Measurements from ENCODE around the gene MAP3K10. TPM values are rescaled to one million over a fixed set of nuclear protein-coding genes. Genes with fewer than 3 reads are reported as not detected.

The MAP3K10 gene
- total and polyA plus RNA-seq, 9 of the 15 experiments (the other 6 are each of a cell fraction or from before 2014, with no cell fraction given) = 0.01 to 8.0 (median 2.7) TPM; not detected in 1

DNA sequence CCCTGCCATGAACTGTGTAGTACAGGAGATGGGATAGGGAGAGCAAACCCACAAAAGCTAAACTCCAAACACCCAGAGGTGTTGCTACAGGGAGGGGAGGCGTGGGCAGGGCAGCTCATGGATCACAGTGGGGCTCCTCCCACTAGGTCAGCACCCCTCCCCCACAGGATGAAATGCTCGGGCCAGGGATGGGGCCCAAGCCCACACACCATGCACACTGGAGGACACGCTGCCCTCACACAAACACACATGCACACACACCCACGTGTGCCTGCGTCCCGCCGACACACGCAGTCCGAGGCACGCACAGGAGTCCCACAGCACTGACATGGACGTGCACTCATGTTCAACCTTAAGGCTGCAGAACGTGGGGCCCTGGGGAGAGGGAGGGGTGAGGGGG, 41.3 kb downstream of the MAP3K10 start (continued):
- TF ChIP-seq ZNF280B (CRISPR knock-in tag; IDR thresholded peaks at IDR 0.05) (no peak), PCBP2 (IDR thresholded peaks at IDR 0.05; ENCODE audit: low read depth, low read length, poor library complexity, severe bottlenecking) (no peak), HDAC1 (IDR thresholded peaks at IDR 0.05) (peak in 1 of 2 experiments; percentile 55; a peak in 1 of 4 replicates), ETV1 (tag; conservative IDR thresholded peaks at IDR 0.05; ENCODE audit: low read depth) (peak; percentile 51; the same call in 1 of the 2 replicates), C11orf30 (IDR thresholded peaks at IDR 0.05; ENCODE audit: low read depth) (no peak), SAFB (IDR thresholded peaks at IDR 0.05; ENCODE audit: borderline replicate concordance, low read depth, low read length) (no peak), CHD2 (IDR thresholded peaks at IDR 0.05; ENCODE audit: low read depth, low read length) (peak; percentile 37; the same call in 1 of the 2 replicates), SP1 (CRISPR knock-in tag; IDR thresholded peaks at IDR 0.05) (no peak), ZNF584 (CRISPR knock-in tag; IDR thresholded peaks at IDR 0.05; ENCODE audit: low read depth) (no peak), MAFK (IDR thresholded peaks at IDR 0.05; ENCODE audit: low read length) (no peak), ZNF696 (CRISPR knock-in tag; conservative IDR thresholded peaks at IDR 0.05) (no peak), DPF2 (IDR thresholded peaks at IDR 0.05) (peak; percentile 26; the same call in 1 of the 2 replicates), PKNOX1 (IDR thresholded peaks at IDR 0.05) (no peak), MNT (conservative IDR thresholded peaks at IDR 0.05) (peak; percentile 54 to 60), MAX (CRISPR knock-in tag; IDR thresholded peaks at IDR 0.05) (peak; percentile 76), ZEB2 (IDR thresholded peaks at IDR 0.05) (no peak), ZBTB7A (IDR thresholded peaks at IDR 0.05; ENCODE audit: borderline replicate concordance, control insufficient read depth, low read depth, low read length) (0 out of 2 replicates have a peak, but pooled peaks have one; percentile 8), POLR2A (conservative IDR thresholded peaks at IDR 0.05) (0 out of 2 replicates have a peak, but pooled peaks have one; percentile 10)
- TF ChIP-seq, protein P1, sequence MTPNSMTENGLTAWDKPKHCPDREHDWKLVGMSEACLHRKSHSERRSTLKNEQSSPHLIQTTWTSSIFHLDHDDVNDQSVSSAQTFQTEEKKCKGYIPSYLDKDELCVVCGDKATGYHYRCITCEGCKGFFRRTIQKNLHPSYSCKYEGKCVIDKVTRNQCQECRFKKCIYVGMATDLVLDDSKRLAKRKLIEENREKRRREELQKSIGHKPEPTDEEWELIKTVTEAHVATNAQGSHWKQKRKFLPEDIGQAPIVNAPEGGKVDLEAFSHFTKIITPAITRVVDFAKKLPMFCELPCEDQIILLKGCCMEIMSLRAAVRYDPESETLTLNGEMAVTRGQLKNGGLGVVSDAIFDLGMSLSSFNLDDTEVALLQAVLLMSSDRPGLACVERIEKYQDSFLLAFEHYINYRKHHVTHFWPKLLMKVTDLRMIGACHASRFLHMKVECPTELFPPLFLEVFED (CRISPR knock-in tag; conservative IDR thresholded peaks at IDR 0.05) = 0 out of 2 replicates have a peak, but pooled peaks have one; percentile 18
- TF ChIP-seq, protein P2, sequence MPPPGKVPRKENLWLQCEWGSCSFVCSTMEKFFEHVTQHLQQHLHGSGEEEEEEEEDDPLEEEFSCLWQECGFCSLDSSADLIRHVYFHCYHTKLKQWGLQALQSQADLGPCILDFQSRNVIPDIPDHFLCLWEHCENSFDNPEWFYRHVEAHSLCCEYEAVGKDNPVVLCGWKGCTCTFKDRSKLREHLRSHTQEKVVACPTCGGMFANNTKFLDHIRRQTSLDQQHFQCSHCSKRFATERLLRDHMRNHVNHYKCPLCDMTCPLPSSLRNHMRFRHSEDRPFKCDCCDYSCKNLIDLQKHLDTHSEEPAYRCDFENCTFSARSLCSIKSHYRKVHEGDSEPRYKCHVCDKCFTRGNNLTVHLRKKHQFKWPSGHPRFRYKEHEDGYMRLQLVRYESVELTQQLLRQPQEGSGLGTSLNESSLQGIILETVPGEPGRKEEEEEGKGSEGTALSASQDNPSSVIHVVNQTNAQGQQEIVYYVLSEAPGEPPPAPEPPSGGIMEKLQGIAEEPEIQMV (tag; conservative IDR thresholded peaks at IDR 0.05; ENCODE audit: low read depth) = no peak
- TF ChIP-seq, protein P3, sequence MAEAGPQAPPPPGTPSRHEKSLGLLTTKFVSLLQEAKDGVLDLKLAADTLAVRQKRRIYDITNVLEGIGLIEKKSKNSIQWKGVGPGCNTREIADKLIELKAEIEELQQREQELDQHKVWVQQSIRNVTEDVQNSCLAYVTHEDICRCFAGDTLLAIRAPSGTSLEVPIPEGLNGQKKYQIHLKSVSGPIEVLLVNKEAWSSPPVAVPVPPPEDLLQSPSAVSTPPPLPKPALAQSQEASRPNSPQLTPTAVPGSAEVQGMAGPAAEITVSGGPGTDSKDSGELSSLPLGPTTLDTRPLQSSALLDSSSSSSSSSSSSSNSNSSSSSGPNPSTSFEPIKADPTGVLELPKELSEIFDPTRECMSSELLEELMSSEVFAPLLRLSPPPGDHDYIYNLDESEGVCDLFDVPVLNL (CRISPR knock-in tag; IDR thresholded peaks at IDR 0.05; ENCODE audit: low read depth) = no peak

Measured in K562 (cell line).